Hepatocyte (in vitro differentiated cells): ENCODE measurements around the gene MAP4K3. TPM values are rescaled to one million over a fixed set of nuclear protein-coding genes. Genes with fewer than 3 reads are reported as not detected.
A peak's percentile ranks its signal among the peaks of the same experiment; 100 is the strongest.

Experiments used
- DNase-seq: peaks from one replicate; pipeline ENCODE4 v3.0.0-alpha.2; 2016; ENCODE audit warnings: low spot score
- H2AFZ ChIP-seq: fragments of 200-600 bp; sonication (generic); 2 replicates; pipeline ENCODE4 v1.6.0; 2016; ENCODE audit warnings: antibody characterized with exemption, mild to moderate bottlenecking
- H3K27ac ChIP-seq: fragments of 200-600 bp; sonication (generic); 2 replicates; pipeline ENCODE4 v1.5.1; 2016; ENCODE audit warnings: mild to moderate bottlenecking
- H3K27me3 ChIP-seq: fragments of 200-600 bp; sonication (generic); 2 replicates; pipeline ENCODE4 v1.6.1; 2016
- H3K36me3 ChIP-seq: fragments of 200-600 bp; sonication (generic); replicated peaks from 2 replicates; pipeline ENCODE4 v1.5.1; 2016; ENCODE audit warnings: low read depth; ENCODE audit not compliant: insufficient read depth
- H3K4me1 ChIP-seq: fragments of 200-600 bp; sonication (generic); 2 replicates; pipeline ENCODE4 v1.5.1; 2016; ENCODE audit warnings: mild to moderate bottlenecking, moderate library complexity; ENCODE audit not compliant: insufficient read depth
- H3K4me2 ChIP-seq: fragments of 200-600 bp; sonication (generic); 2 replicates; pipeline ENCODE4 v1.6.0; 2016
- H3K4me3 ChIP-seq: fragments of 200-600 bp; sonication (generic); 2 replicates; pipeline ENCODE4 v1.5.1; 2016; ENCODE audit warnings: mild to moderate bottlenecking
- H3K79me2 ChIP-seq: fragments of 200-600 bp; sonication (generic); 2 replicates; pipeline ENCODE4 v1.6.0; 2017; ENCODE audit warnings: mild to moderate bottlenecking
- H3K9me2 ChIP-seq: fragments of 200-600 bp; sonication (generic); replicated peaks from 2 replicates; pipeline ENCODE4 v1.6.0; 2017; ENCODE audit warnings: mild to moderate bottlenecking; ENCODE audit not compliant: insufficient read depth
- H3K9me3 ChIP-seq: fragments of 200-600 bp; sonication (generic); 2 replicates; pipeline ENCODE4 v1.5.1; 2016; ENCODE audit warnings: low read depth, mild to moderate bottlenecking
- H4K20me1 ChIP-seq: fragments of 200-600 bp; sonication (generic); 2 replicates; pipeline ENCODE4 v1.6.0; 2016; ENCODE audit warnings: mild to moderate bottlenecking; ENCODE audit not compliant: insufficient read depth, poor library complexity, severe bottlenecking
- CTCF ChIP-seq: fragments of 200-600 bp; sonication (generic); IDR thresholded peaks from 2 replicates; pipeline ENCODE4 v1.5.1; 2016; ENCODE audit warnings: antibody characterized with exemption, mild to moderate bottlenecking; ENCODE audit not compliant: poor library complexity
- EZH2 ChIP-seq: fragments of 200-600 bp; sonication (generic); IDR thresholded peaks from 2 replicates; pipeline ENCODE4 v1.6.1; 2016; ENCODE audit warnings: antibody characterized with exemption, mild to moderate bottlenecking, borderline replicate concordance
- EZH2phosphoT487 ChIP-seq: fragments of 200-600 bp; sonication (generic); IDR thresholded peaks from one replicate; pipeline ENCODE4 v1.6.1; 2018; ENCODE audit warnings: antibody characterized with exemption, mild to moderate bottlenecking, low read depth, moderate library complexity; ENCODE audit not compliant: unreplicated experiment, severe bottlenecking
- WGBS: methylation state at CpG from one replicate; pipeline ENCODE4 v1.1.6; 2016; ENCODE audit warnings: low lambda C conversion rate; ENCODE audit errors: missing lambda C conversion rate; 5-methylcytosine and 5-hydroxymethylcytosine counted together
- polyA plus RNA-seq: library from polyadenylated mRNA; unstranded; fragments of >200 nt; fragmentation: Nextera tagmentation; extraction: Ambion mirVana; gene quantifications from 2 replicates; pipeline ENCODE4 v1.2.1, GENCODE V29; 2016
- total RNA-seq: library from RNA; depleted of rRNA; stranded (reverse); fragments of >200 nt; gene quantifications from 2 replicates; pipeline ENCODE4 v1.2.3, GENCODE V29; 2014

The MAP4K3 gene
- total and polyA plus RNA-seq, 2 experiments from 2014 or later = 24.5 to 65.1 TPM

GRCh38 chr2:39232141-39232540, 204.9 kb downstream of the MAP4K3 start:
- no peak overlapping the region for H3K27ac ChIP-seq
- no peak overlapping the region for H3K4me2 ChIP-seq
- TF ChIP-seq EZH2phosphoT487 = no peak
- no peak for TF ChIP-seq CTCF
- TF ChIP-seq EZH2 = no peak
- no peaks in the 10 kb centered on the region for H3K9me3 ChIP-seq
- no peaks in the 10 kb centered on the region for H3K79me2 ChIP-seq
- no peaks in the 10 kb centered on the region for H4K20me1 ChIP-seq
- H3K4me3 ChIP-seq = no peak overlapping the region
- H2AFZ ChIP-seq = no peak overlapping the region
- no peaks in the 10 kb centered on the region for H3K9me2 ChIP-seq
- H3K4me1 ChIP-seq = peaks cover 3% of the 10 kb centered on the region
- no peaks in the 10 kb centered on the region for H3K27me3 ChIP-seq
- H3K36me3 ChIP-seq = no peaks in the 10 kb centered on the region
- DNase-seq = no peak

- Histone ChIP-seq H2AFZ (peak overlapping the region; percentile 57), H3K79me2 (no peaks in the 10 kb centered on the region), H3K9me2 (no peaks in the 10 kb centered on the region), H3K27ac (no peak overlapping the region), H3K36me3 (no peaks in the 10 kb centered on the region), H3K27me3 (no peaks in the 10 kb centered on the region), H3K4me1 (peaks cover 3% of the 10 kb centered on the region), H3K4me3 (no peak overlapping the region), H3K4me2 (peak overlapping the region; percentile 62), H3K9me3 (no peaks in the 10 kb centered on the region), H4K20me1 (no peaks in the 10 kb centered on the region)
- no peak for DNase-seq
- 34% methylated on average over 19 of the region's 19 CpGs for WGBS
- no peak for TF ChIP-seq EZH2
- no peak for TF ChIP-seq CTCF
- no peak for TF ChIP-seq EZH2phosphoT487
Measured at GRCh38 chr2:39228413-39229209, 208.5 kb downstream of the MAP4K3 start.

GRCh38 chr2:39227628-39228412, 209.3 kb downstream of the MAP4K3 start:
- H3K4me3 ChIP-seq = no peak overlapping the region
- H2AFZ ChIP-seq = peak overlapping the region; percentile 60

More at GRCh38 chr2:39227628-39228412, 209.3 kb downstream of the MAP4K3 start:
- Histone ChIP-seq H4K20me1 (no peaks in the 10 kb centered on the region), H3K36me3 (no peaks in the 10 kb centered on the region), H3K4me2 (peak overlapping the region; percentile 62), H3K79me2 (no peaks in the 10 kb centered on the region), H3K4me1 (peaks cover 3% of the 10 kb centered on the region), H3K27me3 (no peaks in the 10 kb centered on the region), H3K27ac (peak overlapping the region; percentile 14), H3K9me3 (no peaks in the 10 kb centered on the region), H3K9me2 (no peaks in the 10 kb centered on the region)
- 22% methylated on average over 9 of the region's 9 CpGs for WGBS
- DNase-seq = peak; percentile 86
- TF ChIP-seq EZH2phosphoT487 = no peak
- peak; percentile 94 for TF ChIP-seq CTCF
